ENCODE results near the gene QTRT2. TPM values are rescaled to one million over a fixed set of nuclear protein-coding genes. Genes with fewer than 3 reads are reported as not detected.

The QTRT2 gene
- total RNA-seq, 3 donors from 2014 or later = 17.9 to 29.1 (median 21.2) TPM

- H3K9me3 ChIP-seq = no peaks in the 10 kb centered on the region
- H3K4me3 ChIP-seq = no peak overlapping the region
- no peaks in the 10 kb centered on the region for H3K4me1 ChIP-seq (ENCODE audit: low read depth)
- intact Hi-C loops (cut with DNase I, micrococcal nuclease) = no loop called here
- no peaks in the 10 kb centered on the region for H3K36me3 ChIP-seq (ENCODE audit: low read depth)
- no peak for DNase-seq
- no peak for ATAC-seq
- no peak for TF ChIP-seq CTCF (IDR thresholded peaks at IDR 0.05)
Observed at GRCh38 chr3:114078126-114078525, 21.6 kb downstream of the QTRT2 start.

- no peak for TF ChIP-seq CTCF (IDR thresholded peaks at IDR 0.05)
- no peak overlapping the region for H3K4me3 ChIP-seq
- intact Hi-C loops (cut with DNase I, micrococcal nuclease) = no loop called here
- H3K9me3 ChIP-seq = no peaks in the 10 kb centered on the region
- DNase-seq = no peak
- H3K4me1 ChIP-seq (ENCODE audit: low read depth) = no peaks in the 10 kb centered on the region
- no peaks in the 10 kb centered on the region for H3K36me3 ChIP-seq (ENCODE audit: low read depth)
- ATAC-seq = no peak
Observed at GRCh38 chr3:114079761-114080160, 23.2 kb downstream of the QTRT2 start.

- H3K36me3 ChIP-seq (ENCODE audit: low read depth) = no peaks in the 10 kb centered on the region
Observed at GRCh38 chr3:114080201-114080600, 23.7 kb downstream of the QTRT2 start.

GRCh38 chr3:114081037-114081436 lies 24.5 kb downstream of the QTRT2 start:
- DNase-seq (no peak), ATAC-seq (no peak)
- Histone ChIP-seq H3K4me3 (no peak overlapping the region), H3K36me3 (ENCODE audit: low read depth) (no peaks in the 10 kb centered on the region), H3K4me1 (ENCODE audit: low read depth) (no peaks in the 10 kb centered on the region), H3K9me3 (no peaks in the 10 kb centered on the region)
- intact Hi-C loops (cut with DNase I, micrococcal nuclease) = no loop called here
- no peak for TF ChIP-seq CTCF (IDR thresholded peaks at IDR 0.05)

More at GRCh38 chr3:114080201-114080600, 23.7 kb downstream of the QTRT2 start:
- no peak for DNase-seq
- no peak for TF ChIP-seq CTCF (IDR thresholded peaks at IDR 0.05)
- Histone ChIP-seq H3K4me3 (no peak overlapping the region), H3K9me3 (no peaks in the 10 kb centered on the region), H3K4me1 (ENCODE audit: low read depth) (no peaks in the 10 kb centered on the region)
- no peak for ATAC-seq
- intact Hi-C loops (cut with DNase I, micrococcal nuclease) = no loop called here

GRCh38 chr3:114083112-114083511 lies 26.6 kb downstream of the QTRT2 start:
- Histone ChIP-seq H3K9me3 (no peaks in the 10 kb centered on the region), H3K4me3 (no peak overlapping the region), H3K4me1 (ENCODE audit: low read depth) (no peaks in the 10 kb centered on the region), H3K36me3 (ENCODE audit: low read depth) (no peaks in the 10 kb centered on the region)
- no peak for TF ChIP-seq CTCF (IDR thresholded peaks at IDR 0.05)
- ATAC-seq (no peak), DNase-seq (no peak)
- intact Hi-C loops (cut with DNase I, micrococcal nuclease) = no loop called here

GRCh38 chr3:114086356-114086755 lies 29.8 kb downstream of the QTRT2 start:
- H3K36me3 ChIP-seq (ENCODE audit: low read depth) = no peaks in the 10 kb centered on the region
- intact Hi-C loops (cut with DNase I, micrococcal nuclease) = no loop called here
- no peak for ATAC-seq

More at GRCh38 chr3:114086356-114086755, 29.8 kb downstream of the QTRT2 start:
- no peak for DNase-seq
- no peaks in the 10 kb centered on the region for H3K4me1 ChIP-seq (ENCODE audit: low read depth)
- H3K9me3 ChIP-seq = no peaks in the 10 kb centered on the region
- no peak overlapping the region for H3K4me3 ChIP-seq
- no peak for TF ChIP-seq CTCF (IDR thresholded peaks at IDR 0.05)

Data from mucosa of descending colon (tissue), 3 donors.